Measurements from ENCODE around the gene ESF1. TPM values are rescaled to one million over a fixed set of nuclear protein-coding genes. Genes with fewer than 3 reads are reported as not detected.

ESF1 gene
- total RNA-seq, 1 experiment from 2014 or later, result 36.9 TPM

GRCh38 chr20:13723011-13723410 is 61.7 kb downstream of the ESF1 start:
- no peak overlapping the region for H4K91ac ChIP-seq (ENCODE audit: insufficient read length, low read depth, low read length)
- no peak overlapping the region for H2AFZ ChIP-seq (ENCODE audit: low read length)
- no peak overlapping the region for H2BK15ac ChIP-seq (ENCODE audit: low read depth, low read length)
- H4K20me1 ChIP-seq (ENCODE audit: control insufficient read depth, insufficient read depth, insufficient read length), result no peaks in the 10 kb centered on the region
- no peak overlapping the region for H3K14ac ChIP-seq (ENCODE audit: insufficient read depth, low read length)
- H4K5ac ChIP-seq (ENCODE audit: insufficient read length, low read depth, low read length), result no peak overlapping the region
- H3K56ac ChIP-seq (ENCODE audit: insufficient read length, low read depth, low read length), result no peak overlapping the region
- no CpG with 5 or more reads among the region's 1 CpG for WGBS (ENCODE audit: extremely low coverage, insufficient read length, low lambda C conversion rate)
- no peak overlapping the region for H3K27ac ChIP-seq (ENCODE audit: insufficient read length, low read depth, low read length)
- H2BK12ac ChIP-seq (ENCODE audit: insufficient read length, low read depth, low read length), result no peak overlapping the region
- H3K79me2 ChIP-seq (ENCODE audit: insufficient read depth, low read length), result no peaks in the 10 kb centered on the region
- H3K23me2 ChIP-seq (ENCODE audit: insufficient read length, low read depth, low read length, poor library complexity, severe bottlenecking), result no peaks in the 10 kb centered on the region
- no peak overlapping the region for H4K8ac ChIP-seq (replicated peaks; ENCODE audit: insufficient read length, low read depth, low read length)
- Mint-ChIP-seq H3K4me3 (no peak overlapping the region), H3K27me3 (ENCODE audit: low read depth) (no peaks in the 10 kb centered on the region), H3K9me3 (no peaks in the 10 kb centered on the region), H3K27ac (no peak overlapping the region), H3K4me1 (peaks cover 3 to 4% of the 10 kb centered on the region in 2 experiments), H3K36me3 (ENCODE audit: insufficient read depth in 1 of 3, low read depth in 3 of 3) (peaks cover 12 to 28% (median 24%) of the 10 kb centered on the region in 3 experiments)
- no peak for DNase-seq
- no peak overlapping the region for H3K18ac ChIP-seq (ENCODE audit: insufficient read length, low read depth, low read length)
- H3K4me2 ChIP-seq (ENCODE audit: insufficient read depth, insufficient read length, low read length), result no peak overlapping the region
- no peaks in the 10 kb centered on the region for H3K79me1 ChIP-seq (ENCODE audit: insufficient read depth, low read depth, low read length, poor library complexity, severe bottlenecking)
- no peak overlapping the region for H2AK5ac ChIP-seq (ENCODE audit: insufficient read length, low read length)
- TF ChIP-seq CTCF (conservative IDR thresholded peaks at IDR 0.05), result no peak
- no peak overlapping the region for H3T11ph ChIP-seq (ENCODE audit: low read length)
- no peaks in the 10 kb centered on the region for H3K4me1 ChIP-seq (ENCODE audit: insufficient read depth, low read length)
- H3K27me3 ChIP-seq (ENCODE audit: insufficient read depth, low read length), result no peaks in the 10 kb centered on the region
- H2BK5ac ChIP-seq (ENCODE audit: insufficient read length, low read length), result no peak overlapping the region
- H2BK120ac ChIP-seq (ENCODE audit: low read depth, low read length, poor library complexity, severe bottlenecking), result no peak overlapping the region
- no peak overlapping the region for H2BK20ac ChIP-seq (ENCODE audit: low read depth, low read length, poor library complexity, severe bottlenecking)
- no peak overlapping the region for H3K9ac ChIP-seq (ENCODE audit: extremely low read depth, insufficient read length, low read length)
- no peaks in the 10 kb centered on the region for H3K9me3 ChIP-seq (ENCODE audit: control insufficient read depth, low read depth, low read length)
- H3K4ac ChIP-seq (ENCODE audit: low read depth, low read length), result no peak overlapping the region
- H3K23ac ChIP-seq (ENCODE audit: insufficient read length, low read depth, low read length), result no peak overlapping the region

Data from H9 (cell line).